ENCODE data around the gene TRIO.

The TRIO gene

DNA sequence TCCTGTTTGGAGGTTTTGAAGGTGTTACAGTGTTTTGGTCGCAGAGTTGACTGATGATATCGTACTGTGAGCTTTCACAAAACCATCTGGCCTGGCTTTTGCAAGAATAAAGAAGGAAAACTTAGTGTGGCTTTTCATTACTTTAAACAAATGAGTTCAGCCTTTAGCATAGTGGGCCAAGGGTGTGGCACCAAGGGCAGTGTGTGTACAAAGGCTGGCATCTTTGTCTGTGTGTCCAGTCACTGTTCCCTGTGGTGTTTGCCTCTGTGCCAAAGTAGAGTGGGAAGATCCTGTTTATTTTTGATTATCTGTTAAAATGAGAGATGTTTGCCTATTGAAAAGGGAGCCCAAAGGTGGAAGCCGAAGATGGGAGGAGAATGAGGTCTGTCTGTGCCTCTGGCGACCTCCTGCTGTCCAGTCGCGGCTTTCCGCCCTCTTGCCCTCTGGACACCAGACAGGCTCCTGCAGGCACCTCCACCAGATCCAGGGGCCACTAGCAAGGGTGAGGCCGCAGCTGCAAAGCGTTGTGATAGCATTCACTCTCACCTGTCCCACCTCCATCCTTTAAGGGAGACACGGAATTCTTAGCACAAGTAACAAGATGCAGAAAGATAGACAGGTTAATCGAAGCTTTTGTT lies 113.7 kb downstream of the TRIO start:
- TF ChIP-seq SNAI2 (CRISPR knock-in tag; IDR thresholded peaks at IDR 0.05) = no peak
- no peak for ATAC-seq

DNA sequence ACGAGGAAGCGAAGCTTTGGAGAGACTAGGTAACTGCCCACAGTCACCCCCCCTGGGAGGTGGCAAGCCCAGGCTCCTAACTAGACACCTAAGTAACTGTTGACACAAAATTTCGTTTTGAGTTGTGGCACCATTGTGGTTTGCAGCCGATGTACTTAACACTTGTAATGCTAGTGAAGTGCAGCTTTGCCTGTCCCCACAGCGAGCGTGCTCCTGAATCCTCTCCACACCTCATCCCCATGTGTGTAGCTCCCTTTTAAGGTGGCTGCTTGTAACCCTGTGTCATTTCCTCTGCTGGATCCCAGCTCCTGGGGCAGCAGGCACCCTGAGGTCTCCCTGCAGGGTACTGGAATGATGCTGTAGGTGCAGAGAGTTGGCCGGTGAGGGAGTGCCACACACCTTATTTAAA lies 114.9 kb downstream of the TRIO start:
- no peak; the same call in 2 of the 3 replicates for ATAC-seq
- no peak for TF ChIP-seq ZFP30 (CRISPR knock-in tag; IDR thresholded peaks at IDR 0.05)
- TF ChIP-seq, protein P1, sequence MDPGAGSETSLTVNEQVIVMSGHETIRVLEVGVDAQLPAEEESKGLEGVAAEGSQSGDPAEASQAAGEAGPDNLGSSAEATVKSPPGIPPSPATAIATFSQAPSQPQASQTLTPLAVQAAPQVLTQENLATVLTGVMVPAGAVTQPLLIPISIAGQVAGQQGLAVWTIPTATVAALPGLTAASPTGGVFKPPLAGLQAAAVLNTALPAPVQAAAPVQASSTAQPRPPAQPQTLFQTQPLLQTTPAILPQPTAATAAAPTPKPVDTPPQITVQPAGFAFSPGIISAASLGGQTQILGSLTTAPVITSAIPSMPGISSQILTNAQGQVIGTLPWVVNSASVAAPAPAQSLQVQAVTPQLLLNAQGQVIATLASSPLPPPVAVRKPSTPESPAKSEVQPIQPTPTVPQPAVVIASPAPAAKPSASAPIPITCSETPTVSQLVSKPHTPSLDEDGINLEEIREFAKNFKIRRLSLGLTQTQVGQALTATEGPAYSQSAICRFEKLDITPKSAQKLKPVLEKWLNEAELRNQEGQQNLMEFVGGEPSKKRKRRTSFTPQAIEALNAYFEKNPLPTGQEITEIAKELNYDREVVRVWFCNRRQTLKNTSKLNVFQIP (CRISPR knock-in tag; IDR thresholded peaks at IDR 0.05; ENCODE audit: borderline replicate concordance, low read depth) = no peak
- TF ChIP-seq OSR1 (CRISPR knock-in tag; IDR thresholded peaks at IDR 0.05) = no peak
- no peak for TF ChIP-seq ZC3H10 (CRISPR knock-in tag; IDR thresholded peaks at IDR 0.05)
- TF ChIP-seq TOX (CRISPR knock-in tag; IDR thresholded peaks at IDR 0.05; ENCODE audit: borderline replicate concordance) = no peak
- TF ChIP-seq ZNF8 (CRISPR knock-in tag; IDR thresholded peaks at IDR 0.05) = no peak
- TF ChIP-seq GLIS3 (CRISPR knock-in tag; IDR thresholded peaks at IDR 0.05) = no peak
- TF ChIP-seq SNAI2 (CRISPR knock-in tag; IDR thresholded peaks at IDR 0.05) = no peak
- TF ChIP-seq, protein P2, sequence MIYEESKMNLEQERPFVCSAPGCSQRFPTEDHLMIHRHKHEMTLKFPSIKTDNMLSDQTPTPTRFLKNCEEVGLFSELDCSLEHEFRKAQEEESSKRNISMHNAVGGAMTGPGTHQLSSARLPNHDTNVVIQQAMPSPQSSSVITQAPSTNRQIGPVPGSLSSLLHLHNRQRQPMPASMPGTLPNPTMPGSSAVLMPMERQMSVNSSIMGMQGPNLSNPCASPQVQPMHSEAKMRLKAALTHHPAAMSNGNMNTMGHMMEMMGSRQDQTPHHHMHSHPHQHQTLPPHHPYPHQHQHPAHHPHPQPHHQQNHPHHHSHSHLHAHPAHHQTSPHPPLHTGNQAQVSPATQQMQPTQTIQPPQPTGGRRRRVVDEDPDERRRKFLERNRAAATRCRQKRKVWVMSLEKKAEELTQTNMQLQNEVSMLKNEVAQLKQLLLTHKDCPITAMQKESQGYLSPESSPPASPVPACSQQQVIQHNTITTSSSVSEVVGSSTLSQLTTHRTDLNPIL (CRISPR knock-in tag; IDR thresholded peaks at IDR 0.05; ENCODE audit: low read depth) = no peak
- TF ChIP-seq, protein P3, sequence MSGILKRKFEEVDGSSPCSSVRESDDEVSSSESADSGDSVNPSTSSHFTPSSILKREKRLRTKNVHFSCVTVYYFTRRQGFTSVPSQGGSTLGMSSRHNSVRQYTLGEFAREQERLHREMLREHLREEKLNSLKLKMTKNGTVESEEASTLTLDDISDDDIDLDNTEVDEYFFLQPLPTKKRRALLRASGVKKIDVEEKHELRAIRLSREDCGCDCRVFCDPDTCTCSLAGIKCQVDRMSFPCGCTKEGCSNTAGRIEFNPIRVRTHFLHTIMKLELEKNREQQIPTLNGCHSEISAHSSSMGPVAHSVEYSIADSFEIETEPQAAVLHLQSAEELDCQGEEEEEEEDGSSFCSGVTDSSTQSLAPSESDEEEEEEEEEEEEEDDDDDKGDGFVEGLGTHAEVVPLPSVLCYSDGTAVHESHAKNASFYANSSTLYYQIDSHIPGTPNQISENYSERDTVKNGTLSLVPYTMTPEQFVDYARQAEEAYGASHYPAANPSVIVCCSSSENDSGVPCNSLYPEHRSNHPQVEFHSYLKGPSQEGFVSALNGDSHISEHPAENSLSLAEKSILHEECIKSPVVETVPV (CRISPR knock-in tag; IDR thresholded peaks at IDR 0.05) = no peak
- no peak for TF ChIP-seq RARB (CRISPR knock-in tag; IDR thresholded peaks at IDR 0.05)
- TF ChIP-seq ESRRG (CRISPR knock-in tag; IDR thresholded peaks at IDR 0.05) = no peak
- TF ChIP-seq, protein P4, sequence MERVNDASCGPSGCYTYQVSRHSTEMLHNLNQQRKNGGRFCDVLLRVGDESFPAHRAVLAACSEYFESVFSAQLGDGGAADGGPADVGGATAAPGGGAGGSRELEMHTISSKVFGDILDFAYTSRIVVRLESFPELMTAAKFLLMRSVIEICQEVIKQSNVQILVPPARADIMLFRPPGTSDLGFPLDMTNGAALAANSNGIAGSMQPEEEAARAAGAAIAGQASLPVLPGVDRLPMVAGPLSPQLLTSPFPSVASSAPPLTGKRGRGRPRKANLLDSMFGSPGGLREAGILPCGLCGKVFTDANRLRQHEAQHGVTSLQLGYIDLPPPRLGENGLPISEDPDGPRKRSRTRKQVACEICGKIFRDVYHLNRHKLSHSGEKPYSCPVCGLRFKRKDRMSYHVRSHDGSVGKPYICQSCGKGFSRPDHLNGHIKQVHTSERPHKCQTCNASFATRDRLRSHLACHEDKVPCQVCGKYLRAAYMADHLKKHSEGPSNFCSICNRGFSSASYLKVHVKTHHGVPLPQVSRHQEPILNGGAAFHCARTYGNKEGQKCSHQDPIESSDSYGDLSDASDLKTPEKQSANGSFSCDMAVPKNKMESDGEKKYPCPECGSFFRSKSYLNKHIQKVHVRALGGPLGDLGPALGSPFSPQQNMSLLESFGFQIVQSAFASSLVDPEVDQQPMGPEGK (CRISPR knock-in tag; IDR thresholded peaks at IDR 0.05; ENCODE audit: borderline replicate concordance) = no peak
- TF ChIP-seq TCF4 (CRISPR knock-in tag; IDR thresholded peaks at IDR 0.05; ENCODE audit: borderline replicate concordance) = no peak
- no peak for TF ChIP-seq ISL1 (CRISPR knock-in tag; IDR thresholded peaks at IDR 0.05)
- TF ChIP-seq ZFP3 (CRISPR knock-in tag; IDR thresholded peaks at IDR 0.05) = no peak
- TF ChIP-seq ZNF70 (CRISPR knock-in tag; IDR thresholded peaks at IDR 0.05) = no peak
- no peak for TF ChIP-seq CSDC2 (CRISPR knock-in tag; IDR thresholded peaks at IDR 0.05)
- no peak for TF ChIP-seq ZNF565 (CRISPR knock-in tag; conservative IDR thresholded peaks at IDR 0.05; ENCODE audit: low read depth)
- TF ChIP-seq BACH2 (CRISPR knock-in tag; IDR thresholded peaks at IDR 0.05; ENCODE audit: borderline replicate concordance) = no peak

DNA sequence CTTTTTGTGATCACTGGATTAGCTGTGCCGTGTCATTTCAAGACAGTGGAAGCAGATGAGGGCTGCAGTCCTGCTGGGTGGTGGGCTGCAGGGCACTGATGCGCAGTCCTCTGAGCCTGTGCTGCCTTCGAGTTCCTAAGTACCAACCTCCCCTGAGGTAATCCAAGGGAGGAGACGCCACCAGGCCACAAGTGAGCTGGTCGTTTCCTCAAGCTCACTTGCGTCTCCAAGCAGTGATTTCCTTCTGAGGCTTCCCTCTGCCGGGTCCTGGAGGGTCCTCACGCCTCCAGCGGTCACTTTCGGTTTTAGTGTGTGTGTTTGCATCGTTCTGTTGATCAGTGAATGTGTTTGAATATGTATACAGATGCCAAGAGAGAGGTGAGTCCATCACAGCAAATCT lies 115.7 kb downstream of the TRIO start:
- ATAC-seq = peak; percentile 16; the same call in 1 of the 3 replicates
- TF ChIP-seq OSR1 (CRISPR knock-in tag; IDR thresholded peaks at IDR 0.05) (no peak), PPARA (CRISPR knock-in tag; IDR thresholded peaks at IDR 0.05; ENCODE audit: borderline replicate concordance) (no peak), ZNF8 (CRISPR knock-in tag; IDR thresholded peaks at IDR 0.05) (no peak), BACH2 (CRISPR knock-in tag; IDR thresholded peaks at IDR 0.05; ENCODE audit: borderline replicate concordance) (no peak), ZFP3 (CRISPR knock-in tag; IDR thresholded peaks at IDR 0.05) (no peak), RARB (CRISPR knock-in tag; IDR thresholded peaks at IDR 0.05) (no peak), ZC3H10 (CRISPR knock-in tag; IDR thresholded peaks at IDR 0.05) (no peak), ESRRG (CRISPR knock-in tag; IDR thresholded peaks at IDR 0.05) (no peak), TOX (CRISPR knock-in tag; IDR thresholded peaks at IDR 0.05; ENCODE audit: borderline replicate concordance) (no peak), ISL1 (CRISPR knock-in tag; IDR thresholded peaks at IDR 0.05) (no peak), TCF4 (CRISPR knock-in tag; IDR thresholded peaks at IDR 0.05; ENCODE audit: borderline replicate concordance) (no peak)
- TF ChIP-seq, protein P2 (CRISPR knock-in tag; IDR thresholded peaks at IDR 0.05; ENCODE audit: low read depth) = no peak
- TF ChIP-seq, protein P5, sequence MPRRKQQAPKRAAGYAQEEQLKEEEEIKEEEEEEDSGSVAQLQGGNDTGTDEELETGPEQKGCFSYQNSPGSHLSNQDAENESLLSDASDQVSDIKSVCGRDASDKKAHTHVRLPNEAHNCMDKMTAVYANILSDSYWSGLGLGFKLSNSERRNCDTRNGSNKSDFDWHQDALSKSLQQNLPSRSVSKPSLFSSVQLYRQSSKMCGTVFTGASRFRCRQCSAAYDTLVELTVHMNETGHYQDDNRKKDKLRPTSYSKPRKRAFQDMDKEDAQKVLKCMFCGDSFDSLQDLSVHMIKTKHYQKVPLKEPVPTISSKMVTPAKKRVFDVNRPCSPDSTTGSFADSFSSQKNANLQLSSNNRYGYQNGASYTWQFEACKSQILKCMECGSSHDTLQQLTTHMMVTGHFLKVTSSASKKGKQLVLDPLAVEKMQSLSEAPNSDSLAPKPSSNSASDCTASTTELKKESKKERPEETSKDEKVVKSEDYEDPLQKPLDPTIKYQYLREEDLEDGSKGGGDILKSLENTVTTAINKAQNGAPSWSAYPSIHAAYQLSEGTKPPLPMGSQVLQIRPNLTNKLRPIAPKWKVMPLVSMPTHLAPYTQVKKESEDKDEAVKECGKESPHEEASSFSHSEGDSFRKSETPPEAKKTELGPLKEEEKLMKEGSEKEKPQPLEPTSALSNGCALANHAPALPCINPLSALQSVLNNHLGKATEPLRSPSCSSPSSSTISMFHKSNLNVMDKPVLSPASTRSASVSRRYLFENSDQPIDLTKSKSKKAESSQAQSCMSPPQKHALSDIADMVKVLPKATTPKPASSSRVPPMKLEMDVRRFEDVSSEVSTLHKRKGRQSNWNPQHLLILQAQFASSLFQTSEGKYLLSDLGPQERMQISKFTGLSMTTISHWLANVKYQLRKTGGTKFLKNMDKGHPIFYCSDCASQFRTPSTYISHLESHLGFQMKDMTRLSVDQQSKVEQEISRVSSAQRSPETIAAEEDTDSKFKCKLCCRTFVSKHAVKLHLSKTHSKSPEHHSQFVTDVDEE (CRISPR knock-in tag; IDR thresholded peaks at IDR 0.05) = no peak
- TF ChIP-seq, protein P1 (CRISPR knock-in tag; IDR thresholded peaks at IDR 0.05; ENCODE audit: borderline replicate concordance, low read depth) = no peak
- TF ChIP-seq, protein P3 (CRISPR knock-in tag; IDR thresholded peaks at IDR 0.05) = no peak
